Activated T-helper 1 cell treated with Interleukin-2 at 50 U/mL for 16 hours (primary cell): Measurements from ENCODE around the gene GABBR2.
"Not testable (repeated sequence)": the region's sequence is repeated elsewhere in the genome, so short reads cannot be mapped to it uniquely, and the experiment has no call there.

Experiments
- DNase-seq: peaks from one replicate; pipeline ENCODE4 v3.0.0-alpha.2; 2020; ENCODE audit warnings: low read depth

GABBR2 gene

DNA sequence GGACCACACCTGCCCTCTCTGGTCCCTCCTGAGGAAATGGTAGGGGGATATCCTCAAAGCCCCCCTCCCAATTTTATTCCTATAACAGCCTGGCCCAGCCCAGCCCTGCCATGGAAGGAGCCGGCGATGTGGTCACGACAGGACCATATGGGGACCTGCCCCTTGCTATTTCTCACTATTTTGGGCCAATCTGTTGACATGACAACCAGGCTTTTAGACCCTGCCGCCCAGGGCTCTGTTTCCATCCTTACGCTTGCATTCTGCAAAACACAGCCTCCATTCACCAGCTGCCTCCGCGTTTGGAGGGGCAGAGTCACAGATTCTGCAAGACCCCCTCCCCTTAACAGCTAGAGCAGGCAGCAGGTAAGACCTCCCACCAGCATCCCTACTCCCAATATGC lies 112.2 kb downstream of the GABBR2 start:
- DNase-seq, result no peak

DNA sequence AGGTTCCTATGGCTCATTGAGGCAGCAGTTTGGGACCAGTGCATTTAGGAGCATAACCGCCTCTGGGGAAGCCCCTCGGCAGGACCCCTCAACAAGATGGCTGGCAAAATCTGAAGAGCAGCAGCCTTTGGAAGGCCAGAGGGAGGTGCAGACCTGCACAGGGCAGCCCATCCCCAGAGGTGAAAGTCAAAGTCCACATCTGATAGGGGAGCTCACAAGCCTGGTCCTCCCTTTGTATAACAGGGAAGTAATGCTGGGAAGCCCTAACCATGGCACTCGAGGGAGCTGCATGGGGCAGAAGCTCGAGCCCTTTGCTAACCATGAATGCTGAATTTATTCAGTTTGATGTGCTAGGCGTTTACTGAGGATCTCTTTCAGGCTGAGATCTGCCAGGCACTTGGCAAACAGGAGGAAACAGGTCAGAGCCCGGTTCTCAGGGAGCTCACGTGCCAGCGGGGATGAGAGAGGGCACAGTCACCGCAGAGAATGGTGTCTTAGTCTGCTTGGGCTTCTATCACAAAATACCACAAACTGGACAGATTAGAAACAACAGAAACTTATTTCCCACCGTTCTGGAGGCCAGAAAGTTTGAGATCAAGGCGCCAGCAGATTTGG lies 114.1 kb downstream of the GABBR2 start:
- DNase-seq, result no peak

DNA sequence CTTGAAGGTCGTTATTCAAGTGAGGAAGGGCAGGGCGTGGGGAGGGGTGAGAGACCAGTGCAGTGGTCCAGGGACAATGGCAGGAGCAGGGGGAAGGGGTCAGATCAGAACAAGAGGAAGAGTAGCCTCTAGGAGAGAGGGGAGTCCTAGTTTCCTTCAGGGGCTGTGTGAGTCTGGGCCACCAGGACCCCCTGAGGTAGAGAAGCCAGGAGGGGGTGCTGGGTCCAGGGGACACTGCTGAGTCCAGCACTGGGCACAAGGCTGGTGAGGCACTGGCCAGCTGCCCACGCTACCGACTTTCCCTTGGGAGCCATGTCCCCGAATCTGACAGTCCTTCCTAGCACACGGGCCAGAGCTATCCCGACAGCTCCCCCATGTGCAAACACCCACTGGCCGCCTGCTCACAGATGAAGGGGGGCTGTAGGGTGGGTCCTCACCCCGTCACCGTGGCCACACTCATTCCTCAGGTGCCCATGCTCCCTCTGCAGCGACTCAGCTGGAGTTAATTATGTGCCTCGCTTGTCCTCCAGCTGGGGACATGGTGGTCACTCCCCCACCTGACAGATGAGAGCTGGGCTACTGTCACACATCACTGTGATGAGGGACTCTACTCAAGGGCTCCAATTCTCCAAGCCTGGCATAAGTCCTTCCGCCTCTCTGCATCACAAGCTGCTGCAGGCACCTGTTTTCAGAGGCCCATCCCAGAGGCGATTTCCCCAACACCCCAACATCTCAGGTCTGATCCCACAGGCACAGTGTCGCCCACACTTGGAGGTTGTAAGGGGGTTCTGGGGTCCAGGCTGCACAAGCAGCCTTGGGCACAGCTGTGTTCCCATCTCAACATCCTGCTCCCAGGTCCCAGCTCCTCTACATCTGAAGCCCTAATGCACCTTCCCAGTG lies 115.1 kb downstream of the GABBR2 start:
- DNase-seq, result no peak

DNA sequence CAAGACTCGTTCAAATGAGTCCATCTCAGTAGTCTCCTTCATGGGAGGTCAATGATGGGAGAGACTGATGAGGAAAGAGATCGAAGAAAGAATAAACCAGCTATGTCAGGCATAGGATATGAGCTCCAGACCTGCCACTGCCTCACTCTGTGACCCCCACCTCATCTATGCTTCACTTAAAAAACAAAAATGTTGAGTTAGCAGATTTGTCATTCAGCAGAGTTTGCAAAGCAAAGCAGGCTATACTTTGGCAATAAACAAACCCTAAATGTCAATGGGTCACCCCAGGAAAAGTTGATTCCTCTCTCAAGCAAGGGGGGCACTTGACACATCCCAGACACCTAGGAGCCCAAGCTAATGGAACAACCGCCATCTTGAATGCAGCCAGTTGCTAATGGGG lies 117.0 kb downstream of the GABBR2 start:
- no peak for DNase-seq

DNA sequence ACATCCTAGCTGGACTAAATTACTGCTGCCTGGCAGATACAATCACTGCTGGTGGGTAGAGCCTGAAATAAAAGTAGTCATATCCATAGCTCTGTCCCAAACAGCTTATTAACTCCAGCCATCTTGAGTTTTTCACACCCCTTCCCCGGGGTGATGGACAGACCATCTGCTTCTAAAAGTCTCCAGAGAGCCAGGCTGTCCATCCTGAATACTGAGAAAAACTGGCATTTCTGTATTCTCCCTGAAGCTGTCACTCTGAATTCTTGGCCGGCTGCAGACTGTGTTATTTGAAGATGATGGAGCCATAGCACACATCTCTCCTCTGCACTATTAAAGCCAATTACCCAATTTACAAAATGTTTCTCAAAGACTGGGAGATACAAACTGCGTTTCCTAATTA lies 118.6 kb downstream of the GABBR2 start:
- DNase-seq, result no peak

DNA sequence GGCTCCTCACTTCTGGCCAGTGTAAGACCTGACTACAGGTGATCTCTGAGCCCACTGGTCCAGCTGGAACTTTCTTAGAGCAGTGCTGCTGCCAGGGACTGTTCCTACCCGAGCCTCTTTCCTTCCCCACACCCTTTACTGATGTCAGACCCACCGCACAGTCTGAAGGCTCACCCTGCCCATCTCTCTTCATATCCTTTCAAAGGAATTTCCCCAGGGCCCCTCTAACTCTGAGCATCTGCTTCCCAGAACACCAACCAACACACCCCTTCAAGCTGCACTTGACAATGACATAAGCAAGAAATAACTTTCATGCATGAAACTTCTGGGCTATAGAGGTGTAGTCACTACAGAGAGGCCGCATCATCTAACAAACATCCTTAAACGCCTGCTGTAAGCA lies 119.6 kb downstream of the GABBR2 start:
- DNase-seq, result no peak

DNA sequence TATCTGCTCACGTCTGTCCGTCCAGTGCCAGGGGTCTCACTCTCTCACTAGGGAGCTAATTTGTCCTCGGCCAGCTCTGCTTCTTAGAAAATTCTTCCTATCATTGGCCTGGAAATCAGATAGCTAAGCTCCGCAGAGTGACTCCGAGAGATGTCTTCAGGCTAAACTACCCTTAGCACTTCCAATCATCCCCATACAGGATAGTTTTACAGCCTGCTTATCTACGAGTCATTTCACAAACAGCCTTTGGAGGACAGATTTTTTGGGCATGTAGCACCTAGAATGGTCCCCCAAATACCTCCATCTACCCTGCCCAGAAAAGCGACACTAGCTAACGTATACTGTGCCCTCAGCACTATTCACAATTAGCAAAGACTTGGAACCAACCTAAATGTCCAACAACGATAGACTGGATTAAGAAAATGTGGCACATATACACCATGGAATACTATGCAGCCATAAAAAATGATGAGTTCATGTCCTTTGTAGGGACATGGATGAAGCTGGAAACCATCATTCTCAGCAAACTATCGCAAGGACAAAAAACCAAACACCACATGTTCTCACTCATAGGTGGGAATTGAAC lies 123.8 kb downstream of the GABBR2 start:
- DNase-seq, result not testable (repeated sequence)

DNA sequence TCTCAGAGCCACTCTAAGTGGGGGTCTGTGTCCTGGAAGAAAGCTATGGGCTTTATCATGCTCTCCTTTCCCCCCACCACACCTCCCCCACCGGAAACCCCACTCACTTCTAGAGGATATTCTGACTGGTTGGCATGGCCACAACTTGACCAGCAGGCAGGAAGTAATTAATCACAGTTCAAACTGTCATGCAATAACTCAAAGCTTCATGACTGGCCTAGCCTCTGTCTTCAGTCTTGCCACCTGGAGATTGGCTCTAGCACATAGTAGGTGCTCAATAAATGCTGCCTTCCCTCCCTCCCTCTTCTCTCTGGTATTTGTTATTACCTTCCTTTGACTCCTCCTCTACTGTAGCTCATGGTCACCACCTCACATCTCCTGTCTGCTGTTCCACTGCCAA lies 124.7 kb downstream of the GABBR2 start:
- no peak for DNase-seq

DNA sequence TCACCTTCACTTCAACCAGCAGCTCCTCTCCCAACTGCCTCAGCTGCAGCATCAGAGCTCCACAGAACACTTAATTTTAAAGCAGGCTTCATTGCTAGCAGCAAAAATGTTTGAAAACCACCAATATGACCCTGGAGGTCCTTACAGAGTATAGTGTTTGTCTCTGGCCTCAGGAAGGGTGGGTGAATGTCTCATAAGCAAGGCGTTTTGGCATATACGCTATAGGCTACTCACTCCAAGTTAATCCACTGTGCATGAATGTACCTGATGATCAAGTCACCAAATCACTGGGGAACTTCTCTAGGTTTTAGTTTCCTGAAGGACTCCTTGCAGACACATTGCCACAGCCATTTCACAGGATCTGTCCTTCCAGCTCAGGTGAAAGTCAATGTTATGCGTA lies 125.3 kb downstream of the GABBR2 start:
- no peak for DNase-seq

DNA sequence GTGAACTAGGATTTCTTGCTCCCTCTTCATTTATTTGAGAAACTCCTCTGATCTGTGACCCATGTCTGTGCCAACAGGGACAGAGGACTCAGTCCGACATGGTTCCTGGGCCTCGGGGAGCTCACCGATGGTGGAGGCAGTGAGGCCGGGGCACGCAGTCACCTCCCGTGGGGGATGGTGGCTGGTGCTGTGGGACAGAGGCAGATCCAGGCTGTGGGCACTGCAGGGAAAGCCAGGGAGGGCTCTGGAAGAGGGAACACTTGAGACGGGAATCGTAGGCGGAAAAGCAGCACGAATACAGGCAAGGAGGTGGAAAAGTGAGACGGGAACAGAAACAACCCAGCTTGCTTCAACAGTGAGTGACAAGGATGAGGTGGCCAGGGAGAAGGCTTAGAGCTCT lies 127.8 kb downstream of the GABBR2 start:
- no peak for DNase-seq

DNA sequence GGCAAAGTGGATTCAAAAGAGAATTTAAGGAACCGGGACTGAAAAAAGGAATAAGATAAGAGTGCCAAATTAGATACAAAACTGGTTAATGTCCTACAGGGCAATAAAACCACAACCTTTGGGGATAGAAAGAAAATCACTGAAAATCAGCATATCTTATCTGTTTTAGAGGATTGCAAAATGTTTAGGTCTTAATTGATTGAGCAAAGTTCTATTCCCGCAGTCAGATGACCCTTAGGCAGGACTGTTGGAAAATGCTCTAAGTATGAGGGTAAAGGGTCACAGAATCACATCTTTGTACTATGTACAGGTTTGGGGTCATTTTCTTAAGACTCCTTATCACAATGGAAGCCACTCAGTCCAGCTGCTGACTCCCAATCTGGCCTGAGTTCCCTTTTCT lies 129.0 kb downstream of the GABBR2 start:
- no peak for DNase-seq

DNA sequence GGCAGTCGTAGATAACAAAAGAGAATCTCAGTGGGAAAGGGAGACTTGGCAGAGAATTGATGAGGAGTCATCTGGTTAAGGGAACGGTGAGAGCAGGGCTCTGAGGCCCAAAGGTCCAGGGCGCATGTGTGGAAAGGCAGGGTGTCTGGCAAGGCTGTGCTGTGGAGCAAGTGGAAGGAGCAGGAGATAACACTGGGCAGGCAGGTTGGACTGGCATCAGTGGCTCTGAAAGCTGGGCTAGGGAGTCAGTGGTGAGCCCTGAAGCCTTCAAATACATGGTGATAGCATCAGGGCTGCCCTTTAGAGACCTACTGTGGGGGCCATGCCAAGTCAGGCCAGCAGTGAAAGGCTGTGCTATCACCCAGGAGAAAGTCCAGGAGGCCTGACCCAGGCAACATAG lies 131.3 kb downstream of the GABBR2 start:
- no peak for DNase-seq

DNA sequence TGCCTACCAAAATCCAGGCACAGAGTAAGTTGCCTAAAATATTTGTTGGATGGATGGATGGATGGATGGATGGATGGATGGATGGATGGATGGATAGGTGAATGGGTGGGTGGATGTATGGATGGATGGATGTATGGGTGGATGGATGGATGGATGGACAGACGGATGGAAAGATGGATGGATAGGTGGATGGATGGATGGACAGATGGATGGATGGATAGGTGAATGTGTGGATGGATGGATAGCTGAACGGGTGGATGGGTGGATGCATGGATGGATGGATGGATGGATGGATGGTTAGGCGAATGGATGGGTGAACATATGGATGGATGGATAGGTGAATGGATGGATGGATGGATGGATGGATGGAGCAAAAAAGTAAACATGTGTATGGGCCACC lies 131.9 kb downstream of the GABBR2 start:
- DNase-seq, result no peak

DNA sequence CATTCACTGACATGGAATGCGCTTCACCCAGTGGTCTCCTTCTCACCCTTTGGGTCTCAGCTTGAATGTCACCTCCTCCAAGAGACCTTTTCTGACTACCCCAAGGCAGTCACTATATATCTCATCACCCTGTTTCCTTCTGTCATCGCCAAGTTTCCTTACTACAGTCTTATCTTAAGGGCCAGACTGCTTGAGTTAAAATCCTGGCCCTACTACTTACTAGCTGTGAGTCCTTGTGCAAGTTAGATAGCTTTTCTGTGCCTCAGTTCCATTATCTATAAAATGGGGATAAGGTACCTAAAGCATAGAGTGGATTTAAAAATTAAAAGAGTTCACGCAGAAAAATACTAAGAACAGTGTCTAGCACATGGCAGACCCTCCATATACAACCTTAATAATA lies 132.4 kb downstream of the GABBR2 start:
- no peak for DNase-seq

DNA sequence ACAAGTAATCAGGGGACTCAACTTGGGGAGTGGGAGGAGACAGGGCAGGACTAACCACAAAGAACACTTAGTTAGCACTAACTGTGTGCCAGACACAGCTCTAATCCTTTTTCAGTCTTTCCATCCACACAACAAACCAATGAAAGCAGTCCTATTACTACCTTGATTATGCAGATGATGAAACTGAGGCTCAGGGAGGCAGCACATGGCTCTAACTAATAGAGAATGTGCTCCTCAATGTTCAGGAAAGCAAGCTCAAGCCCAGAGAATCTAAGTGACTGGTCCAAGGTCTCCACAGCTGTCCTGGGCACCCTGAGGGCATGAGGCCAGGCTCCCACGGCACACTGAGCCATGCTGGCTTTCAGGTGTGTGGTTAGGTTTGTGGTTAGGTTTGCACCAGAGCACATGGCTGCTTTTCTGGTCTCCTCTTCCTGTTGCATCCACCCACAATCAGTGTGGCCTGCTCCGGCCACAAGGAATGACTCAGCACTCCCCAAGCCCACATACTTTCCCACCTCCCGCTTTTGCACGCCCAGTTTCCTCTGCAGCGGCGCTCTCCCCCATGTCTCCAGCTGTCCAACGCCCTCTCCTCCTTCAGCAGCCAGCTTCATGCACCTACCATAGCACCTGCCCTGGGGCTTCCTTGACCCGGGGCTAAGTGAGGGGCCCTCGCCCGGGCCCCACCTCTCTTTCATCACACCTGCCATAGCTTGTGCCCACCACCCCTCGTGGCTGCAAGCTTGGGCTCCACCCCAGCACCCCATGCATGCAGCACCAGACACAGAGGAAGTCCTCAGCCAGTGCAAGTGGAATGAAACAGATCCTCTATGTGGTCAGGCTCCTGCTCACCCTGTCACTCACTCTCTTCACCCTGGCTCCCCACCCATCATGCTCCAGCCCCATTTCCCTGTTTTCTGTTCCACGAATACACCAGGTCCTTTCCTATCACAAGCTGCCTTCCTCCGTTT lies 133.1 kb downstream of the GABBR2 start:
- DNase-seq, result no peak

DNA sequence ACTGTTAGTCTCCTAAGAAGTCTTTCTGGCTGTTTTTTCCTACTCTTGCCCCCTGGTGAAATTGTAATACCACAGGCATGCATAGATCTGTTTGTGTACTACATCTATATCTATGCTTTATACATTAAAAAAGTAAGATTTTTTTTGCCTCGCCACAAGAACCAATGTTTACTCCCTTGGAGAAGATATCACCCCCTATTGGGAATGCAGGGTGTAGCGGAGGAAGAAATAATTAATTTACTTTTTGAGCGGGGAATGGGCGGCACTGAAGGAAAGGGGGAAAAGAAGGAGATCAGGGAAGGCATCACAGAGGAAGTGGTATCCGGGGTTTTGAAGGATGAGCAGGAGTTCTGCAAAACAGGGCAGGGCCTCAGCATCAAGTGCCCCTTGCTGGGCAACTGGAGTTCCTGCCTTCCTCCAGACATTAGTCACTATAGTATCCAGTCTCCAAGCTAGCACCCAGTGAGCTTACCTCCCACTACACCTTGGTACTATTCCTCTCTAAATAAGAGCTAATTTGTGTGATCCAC lies 134.9 kb downstream of the GABBR2 start:
- no peak for DNase-seq

DNA sequence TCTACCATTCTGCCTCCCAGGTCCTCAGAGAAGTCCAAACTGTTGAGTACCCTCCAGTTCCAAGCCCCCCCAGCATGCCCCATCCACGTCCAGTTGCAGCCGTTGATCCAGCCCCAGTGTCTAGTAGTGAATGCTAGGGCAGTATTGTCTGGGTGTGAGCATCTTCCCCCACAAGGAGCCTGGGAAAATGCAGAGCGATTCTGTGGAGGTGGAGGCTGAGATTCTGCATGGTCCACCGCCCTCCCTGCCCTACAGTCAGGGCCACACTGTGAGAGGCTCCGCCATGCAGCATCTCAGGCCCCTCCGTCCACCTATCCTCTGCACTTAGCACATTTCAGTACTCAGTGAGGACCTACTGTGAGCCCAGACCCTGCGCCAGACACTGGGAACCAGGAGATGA lies 135.9 kb downstream of the GABBR2 start:
- DNase-seq, result no peak

DNA sequence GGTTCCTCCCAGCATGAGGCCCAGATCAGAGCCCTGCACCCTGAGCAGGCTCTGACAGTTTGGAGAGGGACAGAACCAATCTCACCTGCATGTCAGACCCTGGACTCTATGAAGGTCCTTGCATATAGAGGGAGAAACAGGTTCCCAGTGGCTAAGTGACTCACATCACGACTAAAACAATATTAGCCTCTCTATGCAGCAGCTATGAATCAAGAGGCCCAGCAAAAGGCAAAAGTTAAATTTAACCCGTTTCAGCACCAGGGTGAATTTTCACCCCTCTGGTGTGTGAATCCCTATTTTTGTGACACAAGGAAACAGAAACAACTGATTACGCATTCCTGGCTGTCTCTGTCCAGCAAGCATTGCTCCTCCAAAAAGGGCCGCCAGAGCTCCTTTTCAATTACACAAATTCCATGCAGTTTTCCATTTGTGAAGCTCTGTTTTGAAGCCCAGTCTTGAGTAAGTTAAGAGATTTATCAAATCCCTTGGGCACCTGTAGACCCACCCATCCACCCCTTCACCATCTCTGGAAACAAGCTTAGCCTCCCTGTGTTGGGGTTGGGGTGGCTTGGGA lies 136.6 kb downstream of the GABBR2 start:
- DNase-seq, result no peak

DNA sequence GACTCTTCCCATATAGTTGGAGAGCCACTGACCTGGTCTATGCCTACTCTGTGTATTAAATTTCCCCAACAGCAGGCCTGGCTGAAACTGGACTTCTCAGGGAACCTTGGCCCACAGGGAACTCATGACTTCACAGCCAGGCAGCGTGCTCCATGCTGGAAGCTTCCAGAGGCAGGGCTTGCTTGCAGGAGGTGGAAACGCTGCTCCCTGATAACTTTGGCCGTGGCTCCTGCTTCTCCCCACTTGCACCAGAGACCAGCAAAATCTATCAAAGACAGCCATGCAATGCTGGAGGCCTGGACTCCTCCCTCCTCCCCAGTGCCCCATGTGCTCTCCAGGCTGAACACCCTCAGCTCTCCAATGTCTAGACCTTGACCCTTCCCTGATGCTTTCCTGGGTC lies 137.1 kb downstream of the GABBR2 start:
- no peak for DNase-seq

DNA sequence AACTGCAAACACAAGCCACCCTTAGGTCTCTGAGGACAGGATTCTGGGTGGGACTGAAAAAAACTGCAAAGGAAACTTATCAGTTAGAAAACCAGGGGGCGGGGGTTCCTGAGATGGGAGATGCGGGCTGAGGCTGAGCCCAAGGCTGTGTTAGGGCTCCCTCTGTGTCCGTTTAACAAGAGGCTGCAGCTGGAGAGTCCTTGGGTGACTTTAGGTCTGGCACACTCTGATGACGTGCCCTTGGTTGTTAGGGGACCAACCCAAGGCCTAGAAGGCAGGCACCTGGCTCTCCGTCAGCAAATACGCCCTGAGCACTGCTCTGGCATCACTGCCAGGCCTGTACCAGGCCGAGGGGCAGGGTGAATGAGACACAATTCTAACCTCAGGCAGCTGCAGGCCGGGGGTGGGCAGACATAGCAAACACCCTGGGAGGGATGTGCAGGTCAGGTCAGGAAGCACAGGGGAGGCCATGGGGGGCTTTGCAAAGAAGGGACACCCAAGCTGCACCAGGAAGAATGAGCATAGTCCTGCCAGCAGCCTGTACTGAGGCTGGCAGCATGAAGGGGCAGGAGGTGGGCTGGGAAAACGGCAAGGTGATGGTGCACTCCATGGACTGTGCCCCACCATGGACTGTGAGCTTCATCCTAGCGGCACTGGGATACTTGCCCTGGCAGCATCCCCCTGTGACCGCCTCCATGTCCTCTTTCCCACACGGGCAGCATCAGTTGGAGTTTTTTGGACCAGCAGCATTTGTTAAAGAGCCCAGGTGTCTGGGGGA lies 137.9 kb downstream of the GABBR2 start:
- no peak for DNase-seq

DNA sequence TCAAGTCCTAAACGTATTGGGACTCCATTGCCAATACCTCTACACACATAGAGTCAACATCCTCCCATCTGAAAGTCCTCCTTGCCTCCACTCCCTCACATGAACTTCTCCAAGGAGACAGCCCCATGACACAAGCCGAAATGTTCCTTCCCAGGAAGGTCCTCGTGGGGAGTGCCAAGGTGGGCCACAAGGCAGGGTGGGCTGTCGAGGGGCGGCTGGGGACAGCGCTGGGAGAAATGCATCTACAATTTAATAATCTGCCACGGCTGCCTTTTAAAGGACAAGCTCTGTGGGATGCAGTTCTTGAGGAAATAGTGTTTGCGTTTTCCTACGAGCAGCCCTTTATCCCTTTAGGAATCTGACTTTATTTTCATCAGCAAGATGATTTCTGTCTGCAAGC lies 138.7 kb downstream of the GABBR2 start:
- DNase-seq, result no peak
